GM10266 (cell line): ENCODE measurements around the gene VWCE.
A peak's percentile ranks its signal among the peaks of the same experiment; 100 is the strongest.

ENCODE experiments used
- DNase-seq: peaks from one replicate; pipeline ENCODE4 v3.0.0; 2012; ENCODE audit errors: extremely low spot score
- CTCF ChIP-seq: IDR thresholded peaks from 2 replicates; pipeline ENCODE4 v1.5.1; 2012; ENCODE audit warnings: mild to moderate bottlenecking, low read depth; ENCODE audit not compliant: control insufficient read depth, insufficient read depth; ENCODE audit errors: missing control alignments

VWCE gene

DNA sequence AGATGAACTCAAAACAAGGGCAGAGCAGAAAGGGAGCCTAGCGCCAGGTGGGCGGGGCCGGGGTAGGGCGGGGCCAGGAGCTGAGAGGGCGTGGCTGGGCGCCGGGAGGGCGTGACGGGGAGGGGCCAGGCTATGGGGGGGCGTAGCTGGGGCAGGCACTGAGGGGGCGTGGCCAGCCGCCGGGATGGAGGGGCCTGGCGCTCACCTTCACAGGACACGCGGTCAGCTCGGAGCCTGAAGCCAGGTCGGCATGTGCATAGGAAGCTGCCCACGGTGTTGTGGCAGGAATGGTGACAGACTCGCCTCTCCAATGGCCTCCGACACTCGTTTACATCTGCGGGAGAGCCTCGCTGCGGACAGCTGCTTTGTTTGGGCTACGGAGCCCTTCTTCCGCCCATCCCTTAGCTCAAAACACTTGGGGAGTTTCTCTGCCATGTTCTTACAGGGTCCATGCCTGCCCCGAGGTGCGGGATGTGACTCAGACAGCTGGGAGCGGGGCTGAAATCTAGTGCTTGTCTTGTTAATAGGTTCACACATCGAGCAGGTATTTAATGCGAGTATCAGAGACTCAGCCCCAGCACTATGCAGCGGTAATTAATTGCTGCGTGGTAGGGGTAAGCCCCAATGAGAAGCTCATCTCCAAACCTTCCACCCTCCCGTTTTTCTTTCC, 13.4 kb downstream of the VWCE start:
- DNase-seq = peak; percentile 64
- no peak for TF ChIP-seq CTCF

GRCh38 chr11:61280883-61281580, 14.1 kb downstream of the VWCE start:
- no peak for TF ChIP-seq CTCF
- no peak for DNase-seq

DNA sequence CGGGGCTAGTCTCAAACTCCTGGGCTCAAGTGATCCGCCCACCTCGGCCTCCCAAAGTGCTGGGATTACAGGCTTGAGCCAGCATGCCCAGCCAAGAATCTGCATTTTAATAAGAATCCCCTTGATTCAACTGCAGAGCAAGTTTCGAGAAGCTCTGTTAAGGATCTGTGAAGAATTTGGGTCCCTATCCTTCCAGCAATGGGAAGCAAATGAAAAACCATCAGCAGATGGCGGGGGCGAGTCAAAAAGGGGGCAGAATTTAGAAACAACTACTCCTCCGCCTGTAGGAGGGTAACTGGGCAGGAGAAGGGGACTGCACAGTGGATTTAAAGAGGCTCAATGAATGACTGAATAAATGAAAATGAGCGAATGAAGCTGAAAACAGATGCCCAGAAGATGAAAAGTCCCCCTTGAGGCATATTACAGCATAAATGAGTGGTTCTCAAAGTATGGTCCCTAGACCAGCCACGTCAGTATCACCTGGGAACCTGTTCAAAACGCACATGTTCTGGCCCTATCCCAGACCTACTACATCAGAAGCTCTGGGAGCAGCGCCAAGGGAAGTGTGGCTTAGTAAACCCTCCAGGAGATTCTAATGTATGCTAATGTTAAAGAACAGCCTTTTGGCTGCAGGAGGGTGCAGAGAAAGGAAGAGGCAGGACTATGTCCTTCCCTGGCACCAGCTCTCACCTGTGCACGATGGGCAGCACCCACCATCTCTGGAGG, 15.0 kb downstream of the VWCE start:
- no peak for DNase-seq
- no peak for TF ChIP-seq CTCF

DNA sequence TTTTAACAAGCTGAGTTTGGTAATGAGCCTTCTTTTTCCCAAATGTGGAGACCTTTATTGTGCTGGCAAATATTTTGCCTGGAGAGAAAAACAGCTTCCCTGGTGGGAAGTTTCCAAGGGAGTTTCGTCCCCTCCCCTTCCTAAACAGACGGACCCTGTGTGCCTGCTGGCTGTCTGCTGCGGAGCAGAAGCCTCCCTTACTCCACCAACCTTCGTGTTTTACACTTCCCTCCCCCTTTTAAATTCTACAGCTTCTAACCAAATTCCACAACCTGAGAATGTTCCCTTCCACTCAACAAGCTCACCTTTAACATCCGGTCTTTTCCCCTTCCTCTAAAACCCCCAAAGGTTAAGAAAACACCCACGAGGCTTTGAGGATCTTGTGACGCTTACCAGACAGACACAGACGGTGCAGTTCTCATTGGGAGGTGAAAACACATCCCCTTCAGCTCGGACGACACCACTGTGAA, 17.1 kb downstream of the VWCE start:
- DNase-seq = no peak
- no peak for TF ChIP-seq CTCF

DNA sequence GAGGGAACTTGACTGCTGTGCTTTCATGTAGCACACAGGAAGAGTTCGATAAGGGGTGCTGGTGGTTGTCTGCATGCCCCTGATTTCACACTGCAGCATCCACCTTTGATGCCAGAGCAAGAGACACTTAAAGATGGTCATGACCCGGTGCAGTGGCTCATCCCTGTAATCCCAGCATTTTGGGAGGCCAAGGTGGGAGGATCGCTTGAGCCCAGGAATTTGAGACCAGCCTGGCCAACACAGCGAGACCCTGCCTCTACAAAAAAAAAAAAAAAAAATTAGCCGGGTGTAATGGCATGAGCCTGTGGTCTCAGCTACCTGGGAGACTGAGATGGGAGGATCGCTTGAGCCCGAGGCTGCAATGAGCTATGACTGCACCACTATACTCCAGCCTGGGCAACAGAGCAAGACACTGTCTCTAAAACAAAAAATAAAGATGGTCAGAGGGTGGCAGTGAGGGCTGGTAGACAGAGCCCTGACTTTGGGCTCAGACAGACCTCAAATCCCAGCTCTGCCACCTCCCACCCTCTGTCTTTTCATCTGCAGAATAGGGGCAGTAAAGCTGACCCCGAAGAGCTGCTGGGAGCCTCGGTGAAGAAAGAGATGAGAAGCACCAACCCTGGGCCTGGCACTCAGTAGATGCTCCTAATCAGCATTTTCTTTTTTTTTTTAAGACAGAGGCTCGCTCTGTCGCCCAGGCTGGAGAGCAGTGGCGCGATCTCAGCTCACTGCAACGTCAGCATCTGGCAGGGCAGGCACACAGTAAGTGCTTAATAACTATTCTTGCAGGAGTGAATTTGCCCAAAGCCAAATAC, 17.7 kb downstream of the VWCE start:
- no peak for DNase-seq
- TF ChIP-seq CTCF = no peak

GRCh38 chr11:61275191-61275590, 19.9 kb downstream of the VWCE start:
- no peak for TF ChIP-seq CTCF

More at GRCh38 chr11:61275191-61275590, 19.9 kb downstream of the VWCE start:
- no peak for DNase-seq
